Measurements from ENCODE around the gene SLC9A8. TPM values are rescaled to one million over a fixed set of nuclear protein-coding genes. Genes with fewer than 3 reads are reported as not detected.

The SLC9A8 gene
- total RNA-seq, 1 donor from 2014 or later, result 1.6 TPM

GRCh38 chr20:49890471-49891361 lies 78.1 kb downstream of the SLC9A8 start:
- H3K4me3 ChIP-seq (ENCODE audit: low read depth, low read length), result no peak overlapping the region
- TF ChIP-seq CTCF (IDR thresholded peaks at IDR 0.05; ENCODE audit: insufficient read depth, low read length, severe bottlenecking), result no peak
- DNase-seq (ENCODE audit: low read depth) (no peak), FAIRE-seq (no peak)
- H3K36me3 ChIP-seq (ENCODE audit: control insufficient read depth, insufficient read depth, low read length), result no peaks in the 10 kb centered on the region
- H3K27me3 ChIP-seq (ENCODE audit: control insufficient read depth, insufficient read depth, low read length), result no peaks in the 10 kb centered on the region

GRCh38 chr20:49891476-49892110 lies 79.0 kb downstream of the SLC9A8 start:
- DNase-seq (ENCODE audit: low read depth) (no peak), FAIRE-seq (no peak)
- H3K36me3 ChIP-seq (ENCODE audit: control insufficient read depth, insufficient read depth, low read length), result no peaks in the 10 kb centered on the region
- H3K4me3 ChIP-seq (ENCODE audit: low read depth, low read length), result no peak overlapping the region
- H3K27me3 ChIP-seq (ENCODE audit: control insufficient read depth, insufficient read depth, low read length), result no peaks in the 10 kb centered on the region
- no peak for TF ChIP-seq CTCF (IDR thresholded peaks at IDR 0.05; ENCODE audit: insufficient read depth, low read length, severe bottlenecking)

- TF ChIP-seq CTCF (IDR thresholded peaks at IDR 0.05; ENCODE audit: insufficient read depth, low read length, severe bottlenecking), result no peak
- FAIRE-seq (no peak), DNase-seq (ENCODE audit: low read depth) (no peak)
- Histone ChIP-seq H3K4me3 (ENCODE audit: low read depth, low read length) (no peak overlapping the region), H3K36me3 (ENCODE audit: control insufficient read depth, insufficient read depth, low read length) (no peaks in the 10 kb centered on the region), H3K27me3 (ENCODE audit: control insufficient read depth, insufficient read depth, low read length) (no peaks in the 10 kb centered on the region)
Measured at GRCh38 chr20:49892260-49892659, 79.6 kb downstream of the SLC9A8 start.

DNA sequence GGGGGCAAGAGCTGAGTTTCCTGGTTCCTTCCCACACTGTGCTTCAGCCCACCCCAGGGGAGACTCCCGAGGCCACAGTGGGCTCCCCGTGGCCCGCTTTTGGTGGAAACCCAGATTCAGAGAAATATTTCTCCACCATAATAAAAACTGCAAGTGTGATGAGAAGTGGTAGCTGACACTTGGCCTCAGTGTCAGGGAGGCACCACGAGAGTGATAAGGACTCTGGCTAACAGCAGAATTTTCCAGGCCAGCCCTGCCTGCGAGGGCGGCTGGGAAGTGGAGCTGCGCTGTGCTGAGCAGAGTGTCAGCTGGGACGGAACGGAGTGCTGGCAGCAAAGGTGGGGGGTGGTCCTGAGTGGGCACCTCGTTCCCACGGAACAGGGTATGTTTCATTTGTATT lies 80.2 kb downstream of the SLC9A8 start:
- Histone ChIP-seq H3K36me3 (ENCODE audit: control insufficient read depth, insufficient read depth, low read length) (no peaks in the 10 kb centered on the region), H3K27me3 (ENCODE audit: control insufficient read depth, insufficient read depth, low read length) (no peaks in the 10 kb centered on the region), H3K4me3 (ENCODE audit: low read depth, low read length) (no peak overlapping the region)
- FAIRE-seq (no peak), DNase-seq (ENCODE audit: low read depth) (no peak)
- no peak for TF ChIP-seq CTCF (IDR thresholded peaks at IDR 0.05; ENCODE audit: insufficient read depth, low read length, severe bottlenecking)

DNA sequence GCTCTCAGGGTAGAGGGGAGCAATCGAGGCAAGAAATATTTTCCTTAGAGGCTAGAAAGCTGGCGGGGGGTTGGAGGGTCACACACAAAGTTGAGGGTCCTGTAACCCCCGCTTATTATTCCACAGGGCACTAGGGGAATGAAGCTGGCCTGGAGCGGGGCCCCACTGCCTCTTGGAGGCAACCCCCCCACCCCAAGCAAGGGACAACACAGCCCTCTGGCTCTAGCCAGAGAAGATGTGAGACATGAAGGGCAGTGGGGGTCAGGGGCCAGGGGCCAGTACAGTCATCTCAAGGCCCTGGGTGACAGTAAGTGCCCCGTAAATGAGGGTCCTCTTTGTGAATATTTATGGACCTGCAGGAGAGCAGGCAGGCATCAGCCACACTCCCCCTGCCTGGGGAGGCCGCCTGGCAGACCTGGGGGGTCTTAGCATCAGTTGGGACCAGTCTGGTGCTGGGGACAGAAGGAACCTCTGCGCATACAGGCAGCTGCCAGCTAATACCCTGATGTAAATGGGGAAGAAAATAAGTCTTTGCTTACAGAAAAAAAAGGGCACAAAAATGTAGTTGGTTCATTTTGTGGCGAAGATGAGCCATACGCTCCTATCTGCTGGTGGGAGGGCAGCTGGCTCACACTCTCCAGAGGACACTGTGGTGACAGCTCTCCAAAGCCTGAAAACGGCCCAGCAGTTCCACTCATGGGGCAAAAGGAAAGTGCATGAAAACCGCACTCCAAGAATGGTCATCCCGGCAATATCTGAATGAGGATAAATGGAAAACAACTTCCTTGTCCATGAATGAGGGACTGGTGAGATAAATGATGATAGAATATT lies 80.8 kb downstream of the SLC9A8 start:
- FAIRE-seq (no peak), DNase-seq (ENCODE audit: low read depth) (no peak)
- Histone ChIP-seq H3K36me3 (ENCODE audit: control insufficient read depth, insufficient read depth, low read length) (no peaks in the 10 kb centered on the region), H3K4me3 (ENCODE audit: low read depth, low read length) (no peak overlapping the region), H3K27me3 (ENCODE audit: control insufficient read depth, insufficient read depth, low read length) (no peaks in the 10 kb centered on the region)
- no peak for TF ChIP-seq CTCF (IDR thresholded peaks at IDR 0.05; ENCODE audit: insufficient read depth, low read length, severe bottlenecking)
